ENCODE measurements around the gene MAP3K12.
"Not testable (repeated sequence)": the region's sequence is repeated elsewhere in the genome, so short reads cannot be mapped to it uniquely, and the experiment has no call there.

The MAP3K12 gene

DNA sequence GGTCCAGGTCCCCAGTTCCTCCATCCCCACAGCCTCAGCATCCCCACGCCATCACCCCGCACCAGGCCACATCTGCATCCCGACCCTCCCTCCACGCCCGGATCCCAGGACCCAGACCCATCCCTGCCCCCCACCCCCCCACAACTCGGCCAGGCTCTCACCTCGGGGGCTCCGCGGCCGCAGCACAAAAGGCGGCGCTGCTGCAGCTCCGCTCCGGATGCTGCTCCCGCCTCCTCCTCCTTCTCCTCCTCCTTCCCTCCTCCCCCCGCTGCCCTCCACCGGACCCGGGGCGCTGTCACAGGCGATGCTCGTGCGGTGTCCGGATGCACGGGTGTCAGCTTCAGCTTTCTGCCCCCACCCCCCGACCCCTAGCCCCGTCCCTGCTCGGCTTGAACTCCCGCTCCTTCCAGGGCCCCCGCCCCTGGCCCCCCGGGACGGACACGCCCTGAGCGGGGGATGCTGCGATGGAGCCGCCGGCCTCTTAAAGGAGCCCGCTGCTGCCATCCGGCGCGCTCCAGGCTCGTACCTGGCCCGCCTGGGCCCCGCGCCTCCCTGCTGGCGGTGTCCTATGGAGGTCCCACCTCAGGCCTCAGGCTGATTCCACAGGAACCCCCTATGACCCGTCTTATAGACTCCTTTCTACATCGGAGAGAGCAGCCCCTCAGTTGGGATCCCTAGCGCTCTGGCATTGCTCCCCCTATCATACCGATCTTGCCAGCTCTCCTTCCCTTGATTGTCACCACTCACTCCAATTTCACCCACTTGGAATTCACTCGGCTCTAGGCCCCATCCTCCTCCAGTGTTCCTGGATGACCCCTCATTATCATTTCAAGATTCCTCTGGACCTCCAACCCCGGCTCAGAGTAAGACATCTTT is at the start of gene MAP3K12:
Gene MAP3K12, minus strand, starts transcription at position 193 of the 876 bp plus-strand sequence. CDS start 12,067 bp downstream, outside the sequence.
- DNase-seq = peak in 53 of 56 donors; percentile 26 to 89 (median 69)

GRCh38 chr12:53548354-53548753 is 49.1 kb upstream of the MAP3K12 start:
- DNase-seq = not testable (repeated sequence)

GRCh38 chr12:53543539-53543938 is 44.3 kb upstream of the MAP3K12 start:
- peak in 49 of 56 donors; percentile 3 to 78 (median 42) for DNase-seq

GRCh38 chr12:53539526-53539925 is 40.3 kb upstream of the MAP3K12 start:
- DNase-seq = no peak

DNA sequence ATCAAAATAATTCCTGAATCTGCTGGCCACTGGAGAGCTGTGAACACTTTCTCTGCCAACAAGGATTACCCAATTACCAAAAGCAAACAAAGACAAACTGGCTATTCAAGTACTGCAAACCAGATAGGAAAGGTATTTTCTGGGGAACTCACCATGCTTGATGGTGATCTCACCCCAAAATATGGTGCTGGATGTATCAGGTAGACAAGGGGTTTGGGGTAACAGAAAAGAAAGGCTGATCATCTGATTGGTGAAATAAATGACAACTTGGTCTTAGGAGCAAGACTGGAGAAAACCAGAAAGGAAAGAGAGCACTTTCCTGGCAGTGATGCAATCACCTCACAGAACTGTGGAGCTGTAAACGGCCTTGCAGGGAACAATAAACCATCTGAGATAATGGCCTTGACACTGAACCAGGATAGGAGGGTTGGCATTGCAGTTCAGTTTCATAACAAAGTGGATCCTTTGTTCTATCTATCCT is 39.0 kb upstream of the MAP3K12 start:
- peak in 11 of 56 donors; percentile 3 to 52 (median 13) for DNase-seq

DNA sequence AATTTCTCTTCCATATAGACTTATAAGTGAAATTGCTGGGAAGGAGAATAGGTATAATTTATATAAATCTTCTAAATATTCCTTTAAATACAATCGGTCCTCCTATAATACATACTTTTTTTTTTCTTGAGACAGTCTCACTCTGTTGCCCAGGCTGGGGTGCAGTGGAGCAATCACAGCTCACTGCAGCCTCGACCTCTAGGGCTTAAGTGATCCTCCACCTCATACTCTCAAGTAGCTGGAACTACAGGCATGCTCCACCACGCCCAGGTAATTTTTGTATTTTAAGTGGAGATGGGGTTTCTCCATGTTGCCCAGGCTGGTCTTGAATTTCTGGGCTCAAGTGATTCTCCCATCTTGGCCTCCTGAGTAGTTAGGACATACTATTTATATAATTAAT is 37.7 kb upstream of the MAP3K12 start:
- DNase-seq = no peak

DNA sequence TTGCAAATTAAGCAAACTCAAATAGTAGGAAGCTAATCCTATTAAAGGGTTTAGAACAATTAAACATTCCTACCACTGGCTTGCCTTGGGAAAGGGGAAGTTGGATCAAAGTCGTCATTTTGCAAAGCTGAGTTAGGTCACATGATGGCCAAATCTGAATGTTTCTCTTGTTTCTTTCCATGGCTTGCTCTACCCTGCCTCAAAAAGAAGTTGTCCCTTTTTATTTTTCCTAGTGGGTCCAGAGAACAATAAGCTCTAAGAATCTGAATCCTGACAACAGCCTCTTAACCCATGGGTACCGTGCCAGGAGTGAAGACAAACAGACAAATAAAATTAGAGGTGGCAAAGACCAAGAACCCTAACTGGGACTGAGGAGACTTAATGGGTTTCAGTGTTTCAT is 34.2 kb upstream of the MAP3K12 start:
- peak in 5 of 56 donors; percentile 3 to 31 (median 11) for DNase-seq

GRCh38 chr12:53532524-53533445 is 33.5 kb upstream of the MAP3K12 start:
- DNase-seq = no peak

- DNase-seq = no peak
These were observed 32.8 kb upstream of the MAP3K12 start for GRCh38 chr12:53532021-53532420.

- no peak for DNase-seq
These were observed 31.7 kb upstream of the MAP3K12 start for GRCh38 chr12:53530920-53531319.

- DNase-seq = no peak
These were observed 30.8 kb upstream of the MAP3K12 start for GRCh38 chr12:53530061-53530460.

GRCh38 chr12:53524476-53524875 is 25.2 kb upstream of the MAP3K12 start:
- DNase-seq = no peak

DNA sequence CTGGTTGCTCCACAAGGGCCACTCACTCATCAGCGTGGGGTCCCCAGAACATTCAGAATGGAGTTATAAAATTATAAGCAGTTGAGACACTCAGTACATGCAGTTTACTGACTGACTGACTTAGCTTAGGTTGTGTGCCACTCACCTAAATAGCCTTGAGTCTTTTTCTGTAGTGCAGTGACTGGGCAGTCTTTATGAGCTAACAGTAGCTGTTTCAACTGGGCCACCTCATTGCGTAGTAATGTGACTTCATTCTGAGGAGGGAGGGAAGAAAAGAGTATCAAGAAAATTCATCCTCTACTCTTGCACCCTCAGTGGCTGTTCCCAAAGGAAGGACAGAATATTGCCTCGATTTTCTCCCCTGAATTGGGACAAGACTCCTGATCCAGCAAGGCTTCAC is 23.9 kb upstream of the MAP3K12 start:
- DNase-seq = no peak

GRCh38 chr12:53518381-53518780 is 19.1 kb upstream of the MAP3K12 start:
- no peak for DNase-seq

DNA sequence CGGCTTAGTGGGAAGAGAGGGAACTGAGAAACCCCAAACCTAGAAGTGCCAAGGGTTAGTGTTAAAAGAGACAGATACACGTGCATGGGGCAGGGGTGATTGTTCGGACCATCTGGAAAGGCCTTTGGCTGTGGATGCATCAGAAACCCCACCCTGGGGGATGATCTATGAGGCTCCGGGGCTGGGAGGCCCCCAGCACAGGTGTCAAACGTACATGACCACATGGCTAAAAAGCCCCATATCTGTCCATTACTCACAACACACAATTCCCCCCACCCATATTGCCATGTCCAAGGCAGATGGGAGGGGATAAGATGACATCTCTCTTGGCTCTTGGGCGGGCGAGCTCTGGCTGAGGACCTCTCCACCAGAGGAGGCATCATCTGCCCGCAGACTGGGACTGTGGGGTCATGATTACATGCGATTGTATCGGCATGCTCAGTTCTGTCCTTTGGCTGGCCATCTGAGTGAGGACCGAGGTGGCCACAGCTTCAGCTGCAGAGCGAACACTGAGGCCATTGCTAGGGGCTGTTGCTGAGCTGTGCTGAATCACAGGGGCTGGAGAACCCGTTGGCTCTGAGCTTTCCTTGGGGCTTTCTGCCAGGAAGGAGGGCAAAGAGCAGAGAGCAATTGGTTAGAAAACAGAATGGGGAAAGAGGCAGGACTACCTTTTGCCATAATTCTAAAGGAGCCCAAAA is 17.6 kb upstream of the MAP3K12 start:
- DNase-seq = no peak

DNA sequence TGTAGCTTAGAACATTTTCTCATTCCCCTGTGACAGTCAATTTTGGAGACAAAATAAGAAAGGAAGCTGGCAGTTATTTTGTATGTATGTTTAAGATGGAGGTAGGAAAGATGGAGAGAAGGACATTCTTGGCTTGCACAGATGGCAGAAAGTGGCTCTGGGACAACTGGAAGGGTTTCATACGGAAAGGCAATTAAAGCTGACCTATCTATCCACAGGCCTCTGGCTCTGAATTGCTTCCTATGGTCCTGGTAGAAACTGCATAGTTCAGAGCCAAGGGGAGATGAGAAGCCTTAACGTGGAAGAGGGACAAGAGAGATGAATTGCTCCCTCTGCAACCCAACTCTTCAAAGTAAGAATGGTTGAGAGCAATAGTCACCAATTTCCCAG is 16.0 kb upstream of the MAP3K12 start:
- no peak for DNase-seq

- DNase-seq = no peak
These were observed 15.5 kb upstream of the MAP3K12 start for GRCh38 chr12:53514628-53515290.

- DNase-seq = no peak
These were observed 14.6 kb upstream of the MAP3K12 start for GRCh38 chr12:53513712-53514410.

DNA sequence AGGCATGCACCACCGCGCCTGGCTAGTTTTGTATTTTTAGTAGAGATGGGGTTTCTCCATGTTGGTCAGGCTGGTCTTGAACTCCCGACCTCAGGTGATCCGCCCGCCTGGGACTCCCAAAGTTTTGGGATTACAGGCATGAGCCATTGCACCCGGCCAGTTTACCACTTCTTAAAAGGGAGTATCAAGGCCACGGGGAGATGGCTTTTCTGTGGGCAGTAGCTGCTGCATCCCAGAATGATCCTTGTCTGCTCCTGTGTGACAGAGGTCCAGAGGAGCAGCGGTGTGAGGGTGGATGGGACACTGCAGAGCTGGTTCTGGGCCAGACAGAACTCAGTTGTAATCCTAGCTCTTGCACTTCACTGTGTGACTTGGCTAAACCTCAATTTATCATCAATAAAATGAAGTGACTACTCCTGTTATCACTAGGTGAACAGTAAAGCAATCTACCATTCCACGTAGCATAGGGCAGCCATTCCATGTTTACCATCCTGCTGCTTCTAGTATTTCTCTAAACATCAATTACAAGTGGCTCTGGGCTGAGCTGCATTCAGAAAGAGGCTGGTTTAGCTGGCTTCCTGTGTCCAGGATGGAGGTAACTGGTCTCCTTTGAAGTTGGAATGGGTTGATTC is 11.0 kb upstream of the MAP3K12 start:
- no peak for DNase-seq

Data from nucleus accumbens (tissue), 56 donors.